H9 (cell line): ENCODE data around the gene ITGA8. TPM values are rescaled to one million over a fixed set of nuclear protein-coding genes. Genes with fewer than 3 reads are reported as not detected.
"Not testable (repeated sequence)": the region's sequence is repeated elsewhere in the genome, so short reads cannot be mapped to it uniquely, and the experiment has no call there.

Experiments used
- DNase-seq: peaks from one replicate; pipeline ENCODE4 v3.0.0-alpha.2; 2017
- H2AFZ ChIP-seq: one replicate; pipeline ENCODE4 v1.6.1; 2013; ENCODE audit warnings: mild to moderate bottlenecking, low read length, control low read depth, moderate library complexity
- H2AK5ac ChIP-seq: 2 replicates; pipeline ENCODE4 v1.6.1; 2013; ENCODE audit warnings: low read length, control low read depth, mixed read lengths; ENCODE audit not compliant: insufficient read length
- H2BK120ac ChIP-seq: one replicate; pipeline ENCODE4 v1.6.1; 2013; ENCODE audit warnings: low read depth, mild to moderate bottlenecking, low read length, control low read depth, inconsistent platforms; ENCODE audit not compliant: poor library complexity, severe bottlenecking
- H2BK12ac ChIP-seq: 2 replicates; pipeline ENCODE4 v1.6.1; 2013; ENCODE audit warnings: low read length, control low read depth, mixed read lengths, low read depth; ENCODE audit not compliant: insufficient read length
- H2BK15ac ChIP-seq: 2 replicates; pipeline ENCODE4 v1.6.1; 2013; ENCODE audit warnings: low read depth, low read length, control low read depth
- H2BK20ac ChIP-seq: one replicate; pipeline ENCODE4 v1.6.1; 2013; ENCODE audit warnings: low read depth, mild to moderate bottlenecking, low read length, control low read depth, inconsistent platforms; ENCODE audit not compliant: poor library complexity, severe bottlenecking
- H2BK5ac ChIP-seq: 2 replicates; pipeline ENCODE4 v1.6.1; 2013; ENCODE audit warnings: low read length, control low read depth, mixed read lengths; ENCODE audit not compliant: insufficient read length
- H3K14ac ChIP-seq: 2 replicates; pipeline ENCODE4 v1.6.1; 2013; ENCODE audit warnings: low read length, control low read depth; ENCODE audit not compliant: insufficient read depth
- H3K18ac ChIP-seq: 2 replicates; pipeline ENCODE4 v1.6.1; 2013; ENCODE audit warnings: low read depth, mild to moderate bottlenecking, mixed read lengths, low read length, control low read depth; ENCODE audit not compliant: insufficient read length
- H3K23ac ChIP-seq: 2 replicates; pipeline ENCODE4 v1.6.1; 2013; ENCODE audit warnings: low read length, control low read depth, mixed read lengths, low read depth; ENCODE audit not compliant: insufficient read length
- H3K23me2 ChIP-seq: 2 replicates; pipeline ENCODE4 v1.6.1; 2013; ENCODE audit warnings: low read depth, mild to moderate bottlenecking, mixed read lengths, low read length, control low read depth; ENCODE audit not compliant: insufficient read length, poor library complexity, severe bottlenecking
- H3K27ac ChIP-seq: 2 replicates; pipeline ENCODE4 v1.5.1; 2013; ENCODE audit warnings: low read length, control low read depth, mixed read lengths, low read depth; ENCODE audit not compliant: insufficient read length
- H3K27me3 ChIP-seq: 2 replicates; pipeline ENCODE4 v1.6.1; 2013; ENCODE audit warnings: low read length, control low read depth, inconsistent platforms; ENCODE audit not compliant: insufficient read depth
- H3K4ac ChIP-seq: 2 replicates; pipeline ENCODE4 v1.6.1; 2013; ENCODE audit warnings: low read depth, mild to moderate bottlenecking, control low read depth, inconsistent platforms, low read length, moderate library complexity
- H3K4me1 ChIP-seq: 2 replicates; pipeline ENCODE4 v1.6.1; 2013; ENCODE audit warnings: low read length, control low read depth, inconsistent platforms; ENCODE audit not compliant: insufficient read depth
- H3K4me2 ChIP-seq: 2 replicates; pipeline ENCODE4 v1.6.1; 2013; ENCODE audit warnings: low read length, control low read depth, mixed read lengths; ENCODE audit not compliant: insufficient read length, insufficient read depth
- H3K56ac ChIP-seq: 2 replicates; pipeline ENCODE4 v1.6.1; 2013; ENCODE audit warnings: low read depth, mild to moderate bottlenecking, mixed read lengths, low read length, control low read depth; ENCODE audit not compliant: insufficient read length
- H3K79me1 ChIP-seq: 2 replicates; pipeline ENCODE4 v1.6.1; 2013; ENCODE audit warnings: low read depth, mild to moderate bottlenecking, moderate library complexity, low read length, control low read depth, inconsistent platforms; ENCODE audit not compliant: insufficient read depth, poor library complexity, severe bottlenecking
- H3K79me2 ChIP-seq: 2 replicates; pipeline ENCODE4 v1.6.1; 2013; ENCODE audit warnings: low read length, control low read depth, inconsistent platforms; ENCODE audit not compliant: insufficient read depth
- H3K9ac ChIP-seq: 2 replicates; pipeline ENCODE4 v1.6.1; 2013; ENCODE audit warnings: low read length, control low read depth, mixed read lengths; ENCODE audit not compliant: insufficient read length; ENCODE audit errors: extremely low read depth
- H3K9me3 ChIP-seq: one replicate; pipeline ENCODE4 v1.6.1; 2013; ENCODE audit warnings: low read depth, low read length, inconsistent platforms; ENCODE audit not compliant: control insufficient read depth
- H3T11ph ChIP-seq: one replicate; pipeline ENCODE4 v1.6.1; 2013; ENCODE audit warnings: mild to moderate bottlenecking, low read length, control low read depth, inconsistent platforms
- H4K20me1 ChIP-seq: one replicate; pipeline ENCODE4 v1.6.1; 2013; ENCODE audit not compliant: control insufficient read depth, insufficient read length, insufficient read depth
- H4K5ac ChIP-seq: 2 replicates; pipeline ENCODE4 v1.6.1; 2013; ENCODE audit warnings: low read depth, mild to moderate bottlenecking, mixed read lengths, low read length, control low read depth; ENCODE audit not compliant: insufficient read length
- H4K8ac ChIP-seq: replicated peaks from 2 replicates; pipeline ENCODE4 v1.6.1; 2013; ENCODE audit warnings: low read length, control low read depth, mixed read lengths, low read depth; ENCODE audit not compliant: insufficient read length
- H4K91ac ChIP-seq: 2 replicates; pipeline ENCODE4 v1.6.1; 2013; ENCODE audit warnings: low read depth, mild to moderate bottlenecking, moderate library complexity, mixed read lengths, low read length, control low read depth; ENCODE audit not compliant: insufficient read length
- H3K27ac Mint-ChIP-seq, 3 experiments: 2 replicates in 2 of 3; 3 replicates in 1 of 3; pipeline ENCODE4 v1.8.0; 2020 to 2021; ENCODE audit warnings: mixed read lengths in 3 of 3, mild to moderate bottlenecking in 1 of 3, moderate library complexity in 1 of 3
- H3K27me3 Mint-ChIP-seq: 2 replicates; pipeline ENCODE4 v1.8.0; 2021; ENCODE audit warnings: low read depth, mild to moderate bottlenecking, moderate library complexity, mixed read lengths
- H3K36me3 Mint-ChIP-seq, 3 experiments: 2 replicates in 2 of 3; 3 replicates in 1 of 3; pipeline ENCODE4 v1.8.0; 2020 to 2021; ENCODE audit warnings: low read depth in 3 of 3, mixed read lengths in 3 of 3; ENCODE audit not compliant: insufficient read depth in 1 of 3
- H3K4me1 Mint-ChIP-seq, 2 experiments: 2 replicates each; pipeline ENCODE4 v1.8.0; 2020; ENCODE audit warnings: mixed read lengths in 2 of 2
- H3K4me3 Mint-ChIP-seq, 2 experiments: 2 replicates in 1 of 2; 3 replicates in 1 of 2; pipeline ENCODE4 v1.8.0; 2020 to 2021; ENCODE audit warnings: mild to moderate bottlenecking in 2 of 2, mixed read lengths in 2 of 2, moderate library complexity in 1 of 2
- H3K9me3 Mint-ChIP-seq, 2 experiments: 2 replicates in 1 of 2; 3 replicates in 1 of 2; pipeline ENCODE4 v1.8.0; 2020; ENCODE audit warnings: mild to moderate bottlenecking in 2 of 2, mixed read lengths in 2 of 2, moderate library complexity in 1 of 2
- WGBS: extraction: QIAGEN DNeasy Blood & Tissue Kit; methylation state at CpG from one replicate; pipeline ENCODE4 v1.1.7; 2013; ENCODE audit warnings: missing lambda C conversion rate, low lambda C conversion rate, mixed read lengths; ENCODE audit not compliant: insufficient read length; ENCODE audit errors: extremely low coverage; 5-methylcytosine and 5-hydroxymethylcytosine counted together
- total RNA-seq: library from RNA; stranded (reverse); gene quantifications from 2 replicates; pipeline ENCODE4 v1.2.1, GENCODE V29; 2021
- TF ChIP-seq, protein P1 (sequence below): fragments of 200-600 bp; sonication (generic); conservative IDR thresholded peaks from 3 replicates; pipeline ENCODE4 v1.8.0; 2021; ENCODE audit warnings: antibody characterized with exemption, mild to moderate bottlenecking

The ITGA8 gene
- total RNA-seq, 1 experiment from 2014 or later, result not detected

DNA sequence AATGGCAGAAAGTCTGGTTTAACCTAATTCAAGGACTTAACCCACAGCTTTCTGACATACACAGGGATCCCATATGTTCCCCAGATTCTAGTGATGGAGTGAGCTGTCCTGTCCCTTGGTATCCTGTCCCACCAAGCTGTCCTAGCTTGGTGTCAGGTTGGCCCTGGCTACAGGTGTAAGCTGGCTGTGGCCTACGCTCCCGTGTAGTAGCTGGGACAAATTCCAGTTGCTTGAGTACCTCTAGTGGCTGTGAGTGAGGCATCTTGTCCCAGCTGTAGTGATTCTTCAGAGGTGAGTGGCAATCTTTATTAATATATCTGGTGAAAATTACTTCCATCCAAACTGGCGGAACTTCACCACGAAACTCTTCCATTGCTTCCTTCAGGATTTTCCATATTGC is 243.4 kb downstream of the ITGA8 start:
- no peaks in the 10 kb centered on the region for H3K79me1 ChIP-seq
- peaks cover 0 to 5% (median 0%) of the 10 kb centered on the region in 3 experiments; a peak in 1 of 7 replicates for H3K36me3 Mint-ChIP-seq

DNA sequence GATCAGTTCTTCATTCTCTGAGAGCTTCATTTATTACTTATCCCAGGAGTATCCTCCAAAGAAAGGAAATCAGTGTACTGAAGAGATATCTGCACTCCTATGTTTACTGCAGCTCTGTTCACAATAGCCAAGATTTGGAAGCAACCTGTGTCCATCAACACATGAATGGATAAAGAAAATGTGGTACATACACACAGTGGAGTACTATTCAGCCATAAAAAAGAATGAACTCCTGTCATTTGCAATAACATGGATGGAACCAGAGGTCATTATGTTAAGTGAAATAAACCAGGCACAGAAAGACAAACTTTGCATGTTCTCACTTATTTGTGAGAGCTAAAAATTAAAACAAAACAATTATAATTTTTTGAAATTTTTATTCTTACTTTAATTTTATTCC is 244.3 kb downstream of the ITGA8 start:
- H2BK12ac ChIP-seq, H4K5ac ChIP-seq, H2BK5ac ChIP-seq, H3K23me2 ChIP-seq, H3K56ac ChIP-seq, H3K4me3 Mint-ChIP-seq, H3K14ac ChIP-seq, H2BK20ac ChIP-seq, H3K9ac ChIP-seq, H3K23ac ChIP-seq, H3T11ph ChIP-seq, H3K4ac ChIP-seq, H4K8ac ChIP-seq, H4K91ac ChIP-seq, H3K27ac ChIP-seq, H2BK120ac ChIP-seq, H3K4me1 ChIP-seq, H2BK15ac ChIP-seq, H3K9me3 Mint-ChIP-seq, H2AFZ ChIP-seq, H3K18ac ChIP-seq, H3K79me1 ChIP-seq, H3K79me2 ChIP-seq, H3K36me3 Mint-ChIP-seq, H3K4me2 ChIP-seq, DNase-seq, H3K9me3 ChIP-seq, H2AK5ac ChIP-seq, H4K20me1 ChIP-seq: not testable (repeated sequence)
- peaks cover 57% of the 10 kb centered on the region for H3K27me3 ChIP-seq
- H3K27ac Mint-ChIP-seq, result peak overlapping the region in 1 of 3 experiments; percentile 60; a peak in 1 of 7 replicates
- H3K4me1 Mint-ChIP-seq, result peaks cover 41 to 48% of the 10 kb centered on the region in 2 experiments
- H3K27me3 Mint-ChIP-seq, result peaks cover 99% of the 10 kb centered on the region

More for the DNA sequence above, 243.4 kb downstream of the ITGA8 start:
- Histone ChIP-seq H3K4me2 (no peak overlapping the region), H3K4ac (no peak overlapping the region), H2BK12ac (no peak overlapping the region), H3K23me2 (peaks cover 2% of the 10 kb centered on the region), H2BK15ac (no peak overlapping the region), H3K9me3 (no peaks in the 10 kb centered on the region), H3K79me2 (no peaks in the 10 kb centered on the region), H2BK5ac (no peak overlapping the region), H2AFZ (no peak overlapping the region), H4K20me1 (no peaks in the 10 kb centered on the region), H3K18ac (no peak overlapping the region), H2BK120ac (no peak overlapping the region), H3K9ac (no peak overlapping the region), H3K23ac (no peak overlapping the region), H4K91ac (no peak overlapping the region), H3K14ac (no peak overlapping the region), H3K27me3 (peaks cover 54% of the 10 kb centered on the region), H3T11ph (no peak overlapping the region), H3K27ac (no peak overlapping the region), H3K56ac (no peak overlapping the region), H2AK5ac (no peak overlapping the region), H3K4me1 (no peaks in the 10 kb centered on the region; the same call in 1 of the 2 replicates), H4K5ac (no peak overlapping the region), H2BK20ac (no peak overlapping the region), H4K8ac (no peak overlapping the region)
- Mint-ChIP-seq H3K4me3 (no peak overlapping the region), H3K9me3 (peaks cover 3 to 9% of the 10 kb centered on the region in 2 experiments; a peak in 3 of 5 replicates), H3K27me3 (peaks cover 99% of the 10 kb centered on the region), H3K27ac (no peak overlapping the region), H3K4me1 (peaks cover 41 to 45% of the 10 kb centered on the region in 2 experiments)
- TF ChIP-seq, protein P1, sequence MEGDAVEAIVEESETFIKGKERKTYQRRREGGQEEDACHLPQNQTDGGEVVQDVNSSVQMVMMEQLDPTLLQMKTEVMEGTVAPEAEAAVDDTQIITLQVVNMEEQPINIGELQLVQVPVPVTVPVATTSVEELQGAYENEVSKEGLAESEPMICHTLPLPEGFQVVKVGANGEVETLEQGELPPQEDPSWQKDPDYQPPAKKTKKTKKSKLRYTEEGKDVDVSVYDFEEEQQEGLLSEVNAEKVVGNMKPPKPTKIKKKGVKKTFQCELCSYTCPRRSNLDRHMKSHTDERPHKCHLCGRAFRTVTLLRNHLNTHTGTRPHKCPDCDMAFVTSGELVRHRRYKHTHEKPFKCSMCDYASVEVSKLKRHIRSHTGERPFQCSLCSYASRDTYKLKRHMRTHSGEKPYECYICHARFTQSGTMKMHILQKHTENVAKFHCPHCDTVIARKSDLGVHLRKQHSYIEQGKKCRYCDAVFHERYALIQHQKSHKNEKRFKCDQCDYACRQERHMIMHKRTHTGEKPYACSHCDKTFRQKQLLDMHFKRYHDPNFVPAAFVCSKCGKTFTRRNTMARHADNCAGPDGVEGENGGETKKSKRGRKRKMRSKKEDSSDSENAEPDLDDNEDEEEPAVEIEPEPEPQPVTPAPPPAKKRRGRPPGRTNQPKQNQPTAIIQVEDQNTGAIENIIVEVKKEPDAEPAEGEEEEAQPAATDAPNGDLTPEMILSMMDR, result no peak
- no peak for DNase-seq
- WGBS, result no CpG with 5 or more reads among the region's 4 CpGs
